Measurements from ENCODE around the gene SLC1A7. TPM values are rescaled to one million over a fixed set of nuclear protein-coding genes. Genes with fewer than 3 reads are reported as not detected.

The SLC1A7 gene
- total and polyA plus RNA-seq, 3 donors from 2014 or later = 0.32 to 1.2 (median 0.47) TPM

GRCh38 chr1:53172426-53173128, 30.1 kb upstream of the SLC1A7 start:
- no peaks in the 10 kb centered on the region for H3K4me1 ChIP-seq
- H3K9me3 ChIP-seq = no peaks in the 10 kb centered on the region
- whole genome bisulfite sequencing, 2 donors = 48 to 53% methylated on average over 6 of the region's 6 CpGs
- H3K27ac ChIP-seq = no peak overlapping the region
- H3K36me3 ChIP-seq (ENCODE audit: low read depth, missing control alignments) = no peaks in the 10 kb centered on the region
- H3K4me3 ChIP-seq = no peak overlapping the region
- intact Hi-C loops (cut with DNase I; ENCODE audit: low total_unique reads) = no loop called here
- H3K27me3 ChIP-seq = no peaks in the 10 kb centered on the region
- no peak for DNase-seq
- TF ChIP-seq CTCF (IDR thresholded peaks at IDR 0.05) = no peak
- TF ChIP-seq POLR2A (IDR thresholded peaks at IDR 0.05) = no peak

- H3K27ac ChIP-seq = no peak overlapping the region
- DNase-seq = peak; percentile 59
- H3K36me3 ChIP-seq (ENCODE audit: low read depth, missing control alignments) = no peaks in the 10 kb centered on the region
- H3K4me3 ChIP-seq = no peak overlapping the region
- WGBS, 2 donors = 54 to 67% methylated on average over 8 of the region's 8 CpGs
- intact Hi-C loops (cut with DNase I; ENCODE audit: low total_unique reads) = no loop called here
- no peaks in the 10 kb centered on the region for H3K9me3 ChIP-seq
- no peaks in the 10 kb centered on the region for H3K27me3 ChIP-seq
- TF ChIP-seq CTCF (IDR thresholded peaks at IDR 0.05) (no peak), POLR2A (IDR thresholded peaks at IDR 0.05) (no peak)
- H3K4me1 ChIP-seq = no peaks in the 10 kb centered on the region
Measured at GRCh38 chr1:53166912-53167311, 24.5 kb upstream of the SLC1A7 start.

GRCh38 chr1:53166366-53166765, 23.9 kb upstream of the SLC1A7 start:
- 85 to 86% methylated on average over 6 of the region's 6 CpGs for WGBS, 2 donors
- Histone ChIP-seq H3K9me3 (no peaks in the 10 kb centered on the region), H3K27ac (no peak overlapping the region), H3K27me3 (no peaks in the 10 kb centered on the region), H3K4me1 (no peaks in the 10 kb centered on the region), H3K36me3 (ENCODE audit: low read depth, missing control alignments) (no peaks in the 10 kb centered on the region), H3K4me3 (no peak overlapping the region)
- intact Hi-C loops (cut with DNase I; ENCODE audit: low total_unique reads) = no loop called here
- TF ChIP-seq CTCF (IDR thresholded peaks at IDR 0.05) = no peak
- TF ChIP-seq POLR2A (IDR thresholded peaks at IDR 0.05) = no peak
- DNase-seq = no peak

- TF ChIP-seq CTCF (IDR thresholded peaks at IDR 0.05) = no peak
- WGBS, 2 donors = 95 to 97% methylated on average over 5 of the region's 5 CpGs
- DNase-seq = no peak
- intact Hi-C loops (cut with DNase I; ENCODE audit: low total_unique reads) = no loop called here
- no peak overlapping the region for H3K4me3 ChIP-seq
- no peaks in the 10 kb centered on the region for H3K4me1 ChIP-seq
- H3K9me3 ChIP-seq = no peaks in the 10 kb centered on the region
- H3K27me3 ChIP-seq = no peaks in the 10 kb centered on the region
- H3K27ac ChIP-seq = no peak overlapping the region
- no peaks in the 10 kb centered on the region for H3K36me3 ChIP-seq (ENCODE audit: low read depth, missing control alignments)
Measured at GRCh38 chr1:53165408-53165961, 23.0 kb upstream of the SLC1A7 start.

GRCh38 chr1:53163291-53163768, 20.9 kb upstream of the SLC1A7 start:
- Histone ChIP-seq H3K4me1 (no peaks in the 10 kb centered on the region), H3K27ac (no peak overlapping the region), H3K36me3 (ENCODE audit: low read depth, missing control alignments) (no peaks in the 10 kb centered on the region), H3K4me3 (no peak overlapping the region), H3K27me3 (no peaks in the 10 kb centered on the region), H3K9me3 (no peaks in the 10 kb centered on the region)
- no peak for DNase-seq
- 85 to 90% methylated on average over 10 of the region's 10 CpGs for WGBS, 2 donors
- intact Hi-C loops (cut with DNase I; ENCODE audit: low total_unique reads) = no loop called here
- TF ChIP-seq CTCF (IDR thresholded peaks at IDR 0.05) (no peak), POLR2A (IDR thresholded peaks at IDR 0.05) (no peak)

Measured in testis (tissue), 3 donors.